ENCODE measurements around the gene RANBP10. TPM values are rescaled to one million over a fixed set of nuclear protein-coding genes. Genes with fewer than 3 reads are reported as not detected.
A peak's percentile ranks its signal among the peaks of the same experiment; 100 is the strongest.

The RANBP10 gene
- total RNA-seq, 2 donors from 2014 or later: 7.8 to 8.9 TPM

GRCh38 chr16:67800338-67800926 lies 5.9 kb downstream of the RANBP10 start:
- no peaks in the 10 kb centered on the region for H3K9me3 ChIP-seq
- peak overlapping the region in 1 of 2 donors; percentile 73 for H3K27ac ChIP-seq
- H3K4me1 ChIP-seq: peaks cover 0 to 17% of the 10 kb centered on the region in 2 donors
- H3K27me3 ChIP-seq: no peaks in the 10 kb centered on the region
- peaks cover 17% of the 10 kb centered on the region for H3K36me3 ChIP-seq
- H3K4me3 ChIP-seq: no peak overlapping the region
- TF ChIP-seq CTCF (IDR thresholded peaks at IDR 0.05): no peak
- DNase-seq (ENCODE audit: low spot score): peak; percentile 62

- no peak overlapping the region for H3K4me3 ChIP-seq
- TF ChIP-seq CTCF (IDR thresholded peaks at IDR 0.05): no peak
- peaks cover 0 to 11% of the 10 kb centered on the region in 2 donors for H3K4me1 ChIP-seq
- H3K36me3 ChIP-seq: no peaks in the 10 kb centered on the region
- DNase-seq (ENCODE audit: low spot score): no peak
- H3K9me3 ChIP-seq: no peaks in the 10 kb centered on the region
- no peak overlapping the region for H3K27ac ChIP-seq
- H3K27me3 ChIP-seq: no peaks in the 10 kb centered on the region
Measured at GRCh38 chr16:67796099-67796718, 10.2 kb downstream of the RANBP10 start.

GRCh38 chr16:67790071-67790470 lies 16.3 kb downstream of the RANBP10 start:
- TF ChIP-seq CTCF (IDR thresholded peaks at IDR 0.05): no peak
- Histone ChIP-seq H3K4me1 (no peaks in the 10 kb centered on the region), H3K27ac (no peak overlapping the region), H3K4me3 (no peak overlapping the region), H3K9me3 (no peaks in the 10 kb centered on the region), H3K27me3 (no peaks in the 10 kb centered on the region), H3K36me3 (no peaks in the 10 kb centered on the region)
- DNase-seq (ENCODE audit: low spot score): no peak

GRCh38 chr16:67786491-67786890 lies 19.9 kb downstream of the RANBP10 start:
- H3K4me3 ChIP-seq: no peak overlapping the region
- no peaks in the 10 kb centered on the region for H3K36me3 ChIP-seq
- H3K27ac ChIP-seq: no peak overlapping the region
- H3K9me3 ChIP-seq: no peaks in the 10 kb centered on the region
- TF ChIP-seq CTCF (IDR thresholded peaks at IDR 0.05): no peak
- no peaks in the 10 kb centered on the region for H3K4me1 ChIP-seq
- no peaks in the 10 kb centered on the region for H3K27me3 ChIP-seq
- no peak for DNase-seq (ENCODE audit: low spot score)

- H3K4me3 ChIP-seq: no peak overlapping the region
- no peak overlapping the region for H3K27ac ChIP-seq
- TF ChIP-seq CTCF (IDR thresholded peaks at IDR 0.05): no peak
- no peak for DNase-seq (ENCODE audit: low spot score)
- H3K4me1 ChIP-seq: peaks cover 0 to 8% of the 10 kb centered on the region in 2 donors
- no peaks in the 10 kb centered on the region for H3K36me3 ChIP-seq
- H3K9me3 ChIP-seq: no peaks in the 10 kb centered on the region
- no peaks in the 10 kb centered on the region for H3K27me3 ChIP-seq
Measured at GRCh38 chr16:67783353-67783725, 23.0 kb downstream of the RANBP10 start.

All from right atrium auricular region (tissue), 2 donors.